Left forelimb (tissue), 1 donor: Measurements from ENCODE around the gene THBS2.
"Not testable (repeated sequence)": the region's sequence is repeated elsewhere in the genome, so short reads cannot be mapped to it uniquely, and the experiment has no call there.

Experiments used
- DNase-seq: peaks from one replicate; pipeline ENCODE4 v3.0.0-alpha.2; 2018; ENCODE audit warnings: low spot score

The THBS2 gene

GRCh38 chr6:169230946-169231789 lies 22.5 kb downstream of the THBS2 start:
- peak; percentile 61 for DNase-seq

- peak; percentile 49 for DNase-seq
These were observed 23.4 kb downstream of the THBS2 start for GRCh38 chr6:169230322-169230665.

DNA sequence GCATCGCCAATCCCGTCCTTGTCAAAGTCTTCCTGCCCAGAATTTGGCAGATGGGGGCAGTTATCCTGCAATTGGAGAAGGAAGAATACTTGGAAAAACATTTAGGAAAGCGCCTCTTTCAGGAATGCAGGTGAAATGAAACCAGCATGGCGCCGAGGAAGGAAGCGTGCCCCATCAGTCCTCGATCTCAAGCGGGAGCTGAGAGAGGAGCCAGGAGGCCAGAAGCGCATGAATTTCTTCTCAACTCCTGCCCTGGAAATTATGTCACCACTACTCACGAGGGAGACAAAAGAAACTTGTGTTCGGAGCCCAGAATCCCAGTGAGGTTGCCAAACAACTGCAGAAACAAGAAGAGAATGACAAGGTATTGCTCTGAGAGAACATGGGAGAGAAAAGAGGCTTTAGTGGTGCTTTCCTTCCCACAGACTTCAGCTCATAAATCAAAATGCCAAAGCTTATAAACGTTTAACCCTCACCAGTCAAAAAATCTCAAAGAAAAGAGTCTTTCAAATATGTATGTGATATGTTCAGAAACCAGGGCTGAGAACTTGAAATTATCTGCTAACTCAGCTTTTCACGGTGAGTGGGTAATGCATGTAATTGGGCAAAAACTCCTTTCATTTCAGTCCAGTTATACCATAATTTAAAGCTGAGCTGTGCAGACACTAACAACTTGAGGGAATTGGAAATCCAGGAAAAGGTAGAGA lies 23.9 kb downstream of the THBS2 start:
- DNase-seq, result peak; percentile 38

DNA sequence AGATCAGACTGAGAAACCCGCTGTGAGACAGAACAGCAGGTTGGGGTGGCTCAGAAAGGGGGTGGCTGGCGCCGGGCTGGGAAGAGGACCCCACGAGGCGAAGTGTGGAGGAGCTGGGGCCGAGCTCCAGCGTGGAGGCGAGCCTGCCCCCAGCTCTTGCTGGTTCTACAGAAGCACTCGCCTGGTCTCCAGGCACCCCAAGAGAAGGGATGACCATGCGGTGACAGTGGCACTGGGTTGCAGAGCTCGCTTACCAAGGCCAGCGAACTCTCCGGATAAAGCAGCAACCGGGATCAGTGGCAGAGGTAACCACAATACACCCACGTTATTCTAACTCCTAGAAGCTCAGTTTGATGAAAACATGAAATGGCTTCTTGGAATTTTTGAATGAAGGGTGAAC lies 26.5 kb downstream of the THBS2 start:
- DNase-seq, result no peak

GRCh38 chr6:169225887-169226286 lies 27.8 kb downstream of the THBS2 start:
- DNase-seq, result no peak

GRCh38 chr6:169225131-169225576 lies 28.5 kb downstream of the THBS2 start:
- DNase-seq, result no peak

DNA sequence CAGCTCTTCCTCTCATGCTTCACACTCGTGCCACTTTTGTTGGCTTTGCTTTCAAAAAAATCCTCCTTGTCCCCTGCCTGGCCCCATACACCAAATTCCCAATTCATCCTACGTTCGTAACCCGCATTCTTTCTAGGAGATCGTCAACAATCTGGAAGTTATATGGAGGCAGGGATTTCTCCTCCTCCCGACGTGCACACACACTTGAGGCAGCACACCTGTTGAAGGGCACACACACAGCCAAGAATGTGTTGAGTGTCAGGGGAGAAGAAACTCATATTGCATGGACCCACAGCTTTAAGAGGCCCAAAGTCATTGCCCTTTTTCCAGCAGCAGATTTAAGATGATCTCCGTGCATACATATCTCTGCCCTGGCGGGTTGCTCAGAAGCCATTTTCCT lies 28.9 kb downstream of the THBS2 start:
- DNase-seq, result no peak

- no peak for DNase-seq
These were observed 29.4 kb downstream of the THBS2 start for GRCh38 chr6:169224185-169224695.

- DNase-seq, result no peak
These were observed 30.6 kb downstream of the THBS2 start for GRCh38 chr6:169223006-169223405.

DNA sequence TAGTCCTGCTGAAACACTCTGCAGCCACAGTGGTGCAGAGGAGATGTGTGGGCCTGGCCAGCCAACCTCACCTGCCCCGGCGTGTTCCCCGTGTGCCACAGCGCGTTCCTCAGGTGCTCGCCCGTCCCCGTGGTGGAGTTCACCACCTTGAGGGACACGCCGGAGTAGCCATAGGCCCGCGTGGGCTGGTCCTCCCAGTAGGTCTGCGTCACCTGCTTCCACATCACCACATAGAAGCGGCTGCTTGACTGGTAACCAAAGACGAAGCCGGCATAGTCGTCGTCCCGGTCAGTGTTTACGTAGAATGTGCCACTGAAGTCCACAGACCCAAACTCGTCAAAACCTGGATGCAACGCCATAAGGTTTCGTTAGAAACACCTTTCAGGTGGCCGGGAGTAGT lies 31.5 kb downstream of the THBS2 start:
- no peak for DNase-seq

DNA sequence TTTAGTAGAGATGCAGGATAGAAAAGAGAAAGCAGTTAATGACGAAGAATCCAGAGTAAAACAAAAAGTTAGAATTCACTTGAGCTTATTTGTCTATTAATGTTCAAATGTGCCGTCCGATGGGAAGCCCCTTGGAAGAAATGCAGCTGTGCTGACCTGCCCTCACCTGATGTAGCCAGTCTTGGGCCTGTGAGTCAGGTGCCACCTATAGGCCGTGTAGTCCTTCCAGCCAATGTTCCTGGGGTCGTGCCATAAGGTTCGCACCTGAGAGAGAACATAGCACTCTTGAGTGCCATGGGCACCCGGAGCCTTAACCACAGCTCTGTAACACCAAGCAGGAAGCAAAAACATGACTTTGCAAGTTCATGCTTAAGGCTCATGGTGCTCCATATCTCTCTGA lies 32.4 kb downstream of the THBS2 start:
- no peak for DNase-seq

GRCh38 chr6:169220068-169220964 lies 33.3 kb downstream of the THBS2 start:
- DNase-seq, result peak; percentile 38

DNA sequence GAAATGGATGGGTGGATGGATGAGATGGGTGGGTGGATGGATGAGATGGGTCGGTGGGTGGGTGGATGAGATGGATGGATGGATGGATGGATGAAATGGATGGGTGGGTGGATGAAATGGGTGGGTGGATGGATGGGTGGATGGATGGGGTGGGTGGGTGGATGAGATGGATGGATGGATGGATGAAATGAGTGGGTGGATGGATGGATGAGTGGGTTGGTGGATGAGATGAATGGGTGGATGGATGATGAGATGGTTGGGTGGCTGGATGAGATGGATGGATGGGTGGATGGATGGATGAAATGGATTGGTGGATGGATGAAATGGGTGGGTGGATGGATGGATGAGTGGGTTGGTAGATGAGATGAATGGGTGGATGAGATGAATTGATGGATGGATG lies 35.7 kb downstream of the THBS2 start:
- DNase-seq, result no peak

DNA sequence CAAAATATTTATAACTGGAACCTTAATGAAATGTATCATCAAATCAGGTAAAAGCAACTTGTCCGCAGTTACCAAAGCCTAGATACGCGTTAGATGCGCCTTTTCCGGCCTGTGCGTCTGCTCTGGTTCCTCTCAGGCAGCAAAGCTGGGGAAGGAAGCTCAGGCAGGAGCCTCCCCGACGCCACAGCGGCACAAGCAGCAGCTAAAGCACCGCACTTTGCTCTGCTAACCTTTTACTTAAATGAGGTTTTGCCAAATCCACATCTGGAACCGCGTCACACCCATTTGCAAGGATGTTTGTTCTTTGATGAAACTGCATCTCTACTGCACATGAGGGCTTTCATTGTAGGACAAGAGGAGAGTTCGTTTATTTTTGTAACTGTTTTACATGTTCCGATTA lies 36.8 kb downstream of the THBS2 start:
- DNase-seq, result no peak

- no peak for DNase-seq
These were observed 38.4 kb downstream of the THBS2 start for GRCh38 chr6:169215201-169215681.

GRCh38 chr6:169214789-169215188 lies 38.9 kb downstream of the THBS2 start:
- not testable (repeated sequence) for DNase-seq

- no peak for DNase-seq
These were observed 39.7 kb downstream of the THBS2 start for GRCh38 chr6:169213814-169214520.

DNA sequence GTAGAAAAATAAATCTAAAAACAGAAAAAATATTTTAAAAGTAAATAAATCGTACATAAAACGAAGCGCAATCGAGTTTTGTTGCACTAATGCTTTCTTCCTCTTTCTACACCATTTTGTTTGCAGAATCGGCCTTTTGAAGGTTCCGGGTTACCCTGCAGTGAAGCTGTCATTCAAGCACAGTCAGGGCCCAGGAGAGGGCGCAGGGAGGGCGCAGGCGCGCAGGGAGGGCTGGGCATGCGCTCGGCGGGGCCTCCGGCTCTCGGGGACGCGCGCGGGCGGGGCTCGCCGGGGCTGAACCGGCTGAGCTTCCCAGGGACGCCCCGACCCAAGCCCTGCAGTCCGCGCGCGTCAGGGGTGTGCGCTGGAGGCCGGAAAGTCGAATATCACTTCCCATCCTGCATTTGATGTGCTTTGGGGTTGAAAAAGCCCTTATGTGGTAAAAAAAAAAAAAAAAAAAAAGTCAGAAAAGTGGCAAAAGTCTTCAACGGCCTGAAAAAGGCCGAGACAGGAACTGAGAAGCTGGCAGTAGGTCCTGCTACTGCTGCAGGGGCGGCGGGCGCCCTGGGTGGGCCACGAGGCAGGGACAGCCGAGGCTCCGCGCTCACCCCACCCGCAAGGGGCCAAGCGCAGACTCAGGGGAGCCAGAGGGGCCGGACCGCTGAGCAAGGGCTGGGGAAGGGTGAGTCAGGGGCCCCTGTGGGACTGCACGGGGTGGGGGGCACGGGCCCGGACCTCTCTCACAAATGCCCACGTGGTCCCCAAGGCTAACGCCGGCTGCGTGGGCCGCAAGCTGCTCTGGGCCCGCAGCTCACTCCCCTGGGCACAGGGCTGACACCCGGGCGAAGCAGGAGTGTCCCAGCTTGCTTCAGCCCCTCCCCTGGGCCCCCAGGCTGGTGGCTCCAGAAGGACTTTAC lies 40.5 kb downstream of the THBS2 start:
- DNase-seq, result peak; percentile 92

- no peak for DNase-seq
These were observed 41.2 kb downstream of the THBS2 start for GRCh38 chr6:169212436-169212835.

DNA sequence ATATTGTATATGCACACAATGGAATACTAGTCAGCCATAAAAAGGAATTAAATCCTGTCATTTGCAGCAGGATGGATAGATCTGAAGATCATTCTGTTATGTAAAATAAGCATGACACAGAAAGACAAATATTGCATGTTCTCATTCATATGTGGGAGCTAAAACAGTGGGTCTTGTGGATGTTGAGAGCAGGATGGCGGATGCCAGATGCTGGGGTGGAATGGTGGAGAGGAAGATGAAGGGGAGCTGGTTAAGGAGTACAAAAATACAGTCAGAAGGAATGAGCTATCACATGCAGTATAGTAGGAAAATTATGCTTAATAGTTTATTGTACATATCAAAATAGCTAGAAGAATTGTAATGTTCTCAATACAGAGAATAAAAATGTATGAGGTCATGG lies 41.8 kb downstream of the THBS2 start:
- DNase-seq, result no peak
